NCI-H510A (cell line): ENCODE results near the gene NTRK3.

ENCODE experiments used
- DNase-seq: peaks from one replicate; lab custom pipeline; 2025; lab: John Stamatoyannopoulos, UW

NTRK3 gene

DNA sequence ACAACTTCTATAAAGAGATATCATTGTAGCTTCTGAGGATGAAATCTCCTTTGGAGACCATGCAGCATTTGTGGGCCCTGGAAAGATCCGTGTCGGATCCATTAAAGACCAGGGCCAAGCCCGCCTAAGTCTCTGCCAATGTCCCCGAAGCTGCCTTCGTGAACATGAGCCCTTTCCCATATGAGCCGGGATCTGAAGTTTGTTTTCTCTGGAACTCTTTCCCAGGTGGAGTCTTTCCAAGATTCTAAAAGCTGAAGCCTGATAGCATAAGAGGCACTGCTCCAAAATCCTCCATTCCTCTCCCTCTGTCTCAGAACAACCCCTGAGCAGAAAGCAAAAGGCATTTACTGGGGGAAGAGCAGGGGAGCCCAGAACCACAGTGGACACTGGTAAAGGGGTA, 274.6 kb downstream of the NTRK3 start:
- DNase-seq = no peak

DNA sequence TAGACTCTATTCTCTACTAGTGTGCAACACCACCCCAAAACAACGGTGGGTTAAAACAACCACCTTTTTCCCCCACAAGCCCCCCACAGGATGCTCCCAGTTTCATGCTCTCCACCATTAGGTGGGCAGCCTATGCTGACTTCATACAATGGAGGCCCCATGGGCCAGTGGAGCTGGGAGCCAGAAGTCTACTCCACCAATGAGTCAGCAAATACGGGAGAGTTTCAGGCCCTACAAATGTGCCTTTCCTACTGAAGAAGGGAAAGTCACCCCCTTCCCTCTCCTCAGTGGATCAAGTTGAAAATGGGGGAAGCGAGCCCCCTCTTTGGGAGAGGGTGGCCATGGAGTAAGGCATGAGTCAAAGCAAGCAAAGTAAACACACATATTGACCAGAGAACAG, 278.6 kb downstream of the NTRK3 start:
- no peak for DNase-seq

DNA sequence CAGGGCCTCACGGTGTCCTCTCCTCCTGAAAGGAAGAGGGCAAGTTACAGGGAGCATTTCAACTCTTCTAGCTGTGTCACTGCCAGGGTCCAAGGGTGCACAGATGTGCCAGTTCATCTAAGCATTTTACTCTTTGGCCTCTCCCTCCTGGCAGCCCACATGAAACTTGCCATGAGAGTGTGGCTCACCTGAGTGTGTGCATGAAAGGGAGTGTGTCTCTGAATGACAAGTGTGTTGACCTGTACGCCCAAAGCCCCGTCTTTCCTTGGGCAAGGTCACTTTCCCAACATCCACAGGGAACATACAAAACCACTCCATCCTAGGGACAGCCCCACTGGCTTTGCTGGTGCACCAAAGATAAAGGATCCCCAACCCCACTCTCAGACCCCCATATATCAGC, 280.0 kb downstream of the NTRK3 start:
- no peak for DNase-seq

DNA sequence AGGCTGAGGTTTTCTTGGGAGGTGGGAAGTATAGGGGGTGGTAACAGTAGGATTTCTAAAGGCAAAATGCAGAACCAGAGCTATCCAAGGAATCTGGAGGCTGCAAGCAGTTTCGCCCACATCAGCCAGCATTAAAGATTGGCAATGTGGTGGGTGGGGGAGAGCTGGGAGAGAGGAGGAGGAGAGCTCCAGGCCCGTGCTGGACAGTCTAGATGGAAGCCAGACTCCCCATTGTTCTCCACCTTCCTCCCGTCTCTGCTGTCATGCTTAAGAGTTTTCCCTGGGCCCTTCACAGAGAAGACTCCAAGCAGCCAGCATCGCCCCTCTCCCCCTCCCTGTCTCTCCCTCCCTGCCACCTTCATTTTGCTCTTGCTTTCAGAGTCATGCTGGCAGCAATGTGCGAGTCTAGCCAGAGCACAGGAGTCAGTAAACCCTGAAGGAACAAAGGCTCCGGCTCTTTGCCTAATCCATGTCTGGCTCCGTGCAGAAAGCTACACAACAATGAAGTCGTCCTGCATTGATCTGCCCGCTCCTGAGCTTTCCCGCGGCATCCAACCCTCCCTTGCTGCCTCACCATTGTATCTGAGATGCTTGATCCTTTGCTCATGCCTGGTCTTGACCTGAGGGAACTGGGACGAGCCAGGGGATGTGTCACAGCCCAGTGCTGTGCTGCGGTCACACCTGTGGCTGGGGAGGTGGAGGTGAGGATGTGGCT, 282.9 kb downstream of the NTRK3 start:
- no peak for DNase-seq

DNA sequence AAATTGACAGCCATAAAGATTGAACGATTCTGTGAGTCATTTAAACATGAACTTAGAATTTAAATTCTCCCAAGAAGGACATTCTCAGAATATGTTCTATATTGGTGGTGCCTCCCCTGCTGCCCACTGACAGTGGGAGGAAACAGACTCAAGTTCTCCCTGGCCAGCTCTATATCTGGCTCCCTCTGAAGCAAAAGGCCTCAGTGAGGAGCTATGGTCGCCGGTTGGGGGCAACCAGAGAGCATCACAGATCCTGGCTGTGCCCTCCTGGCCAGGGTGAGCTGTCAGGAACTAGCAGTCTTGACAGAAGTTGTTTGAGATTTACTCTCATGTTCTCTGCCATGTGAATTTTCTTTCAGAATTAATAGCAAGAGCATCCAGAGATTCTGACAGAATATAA, 285.5 kb downstream of the NTRK3 start:
- no peak for DNase-seq

DNA sequence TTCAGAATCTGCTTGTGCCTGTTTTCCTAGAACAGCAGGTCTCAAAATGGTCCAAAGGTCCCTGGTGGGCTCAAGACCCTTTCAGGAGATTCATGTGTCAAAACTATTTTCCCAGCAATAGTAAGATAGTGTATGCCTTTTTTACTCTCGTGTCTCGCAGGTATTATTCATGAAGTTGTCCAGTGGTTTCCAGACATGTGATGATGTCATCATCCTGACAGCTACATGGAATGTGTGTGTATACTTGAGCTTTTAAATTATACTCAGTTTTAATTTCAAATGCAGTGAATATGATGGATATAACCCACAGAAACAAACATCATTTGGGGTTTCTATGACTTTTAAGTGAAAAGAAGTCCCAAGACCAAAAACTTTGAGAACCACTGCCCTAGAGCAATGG, 288.6 kb downstream of the NTRK3 start:
- DNase-seq = no peak

DNA sequence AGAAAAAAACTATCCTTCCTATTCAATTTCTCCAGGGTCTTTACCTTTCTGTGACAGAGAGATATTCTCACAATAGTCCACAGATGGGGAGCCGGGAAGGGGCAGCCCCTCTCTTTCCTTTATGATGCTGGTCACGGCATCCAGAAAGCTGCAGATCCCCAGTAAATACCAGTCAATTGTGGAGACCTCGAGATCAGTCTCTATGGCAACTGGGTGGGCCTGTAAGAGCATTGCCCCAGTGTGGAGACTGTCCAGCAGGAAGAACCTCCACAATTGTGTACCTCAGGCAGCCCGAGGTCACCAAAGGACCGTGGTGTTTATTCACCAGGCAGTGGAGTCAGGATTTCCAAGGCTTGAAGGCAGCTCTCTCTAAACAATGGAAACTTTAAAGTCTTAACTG, 291.2 kb downstream of the NTRK3 start:
- DNase-seq = no peak

DNA sequence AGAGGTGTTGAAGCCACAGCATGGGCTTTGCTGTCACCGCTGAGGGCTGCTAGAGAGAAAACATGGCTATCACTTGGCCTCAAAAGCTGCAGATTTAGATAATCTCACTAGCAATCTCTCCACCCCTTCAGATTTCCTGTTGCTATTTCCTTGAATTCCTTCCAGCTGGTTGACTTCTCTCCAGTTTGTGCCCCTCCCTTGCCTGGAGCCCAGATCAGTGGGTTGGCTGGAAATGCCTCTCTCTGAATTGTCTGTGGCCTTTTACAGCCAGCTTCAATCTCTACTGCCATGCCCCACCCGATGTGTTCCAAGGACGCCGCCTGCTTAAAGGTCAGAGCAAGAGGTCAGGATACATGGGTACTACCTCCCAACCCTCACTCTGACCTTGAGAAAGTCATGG, 294.1 kb downstream of the NTRK3 start:
- DNase-seq = no peak

DNA sequence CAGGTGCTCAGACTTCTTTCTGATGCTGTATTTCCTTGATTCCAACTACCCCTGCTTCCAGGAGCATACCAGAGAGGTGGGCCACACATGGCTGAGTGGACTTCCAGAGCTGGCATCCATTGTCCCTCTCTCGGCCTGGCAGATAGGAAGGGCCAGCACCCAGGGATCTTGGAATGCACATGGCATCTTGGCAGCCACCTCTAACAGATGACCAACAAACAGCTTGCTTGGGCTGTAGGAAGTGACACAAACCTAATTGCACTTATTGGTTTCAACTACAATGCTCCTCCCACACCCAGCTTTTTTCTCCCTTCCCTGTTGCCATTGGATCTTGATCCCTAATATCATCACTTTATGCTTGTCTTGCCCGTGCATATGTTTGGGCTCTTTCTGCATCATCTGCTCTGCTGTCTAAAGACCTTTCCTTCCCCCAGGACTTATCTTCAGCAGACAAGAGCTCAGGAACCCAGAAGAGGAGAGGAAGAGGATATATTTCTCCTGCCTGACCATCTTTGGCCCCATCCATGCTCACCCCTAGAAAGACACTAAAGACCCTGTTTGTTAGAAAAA, 294.6 kb downstream of the NTRK3 start:
- no peak for DNase-seq

DNA sequence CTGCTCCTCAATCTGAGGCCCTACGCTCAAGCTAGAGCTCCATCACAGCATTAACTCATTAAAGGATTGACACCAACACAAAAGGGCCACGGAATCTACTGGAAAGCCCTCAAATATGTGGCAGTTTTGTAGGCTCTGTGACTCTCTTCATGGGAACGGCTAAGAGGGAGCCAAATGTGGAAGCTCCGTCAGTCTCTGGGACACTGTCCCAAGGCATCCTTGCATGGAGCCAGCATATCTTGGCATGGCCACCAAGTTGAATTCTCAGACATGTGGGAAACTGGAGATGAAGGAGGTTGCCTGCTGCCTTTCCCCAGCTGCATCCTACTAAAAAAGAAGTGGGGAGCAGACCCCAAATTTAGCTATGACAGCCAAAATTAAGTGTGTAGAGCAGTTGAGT, 296.9 kb downstream of the NTRK3 start:
- no peak for DNase-seq

DNA sequence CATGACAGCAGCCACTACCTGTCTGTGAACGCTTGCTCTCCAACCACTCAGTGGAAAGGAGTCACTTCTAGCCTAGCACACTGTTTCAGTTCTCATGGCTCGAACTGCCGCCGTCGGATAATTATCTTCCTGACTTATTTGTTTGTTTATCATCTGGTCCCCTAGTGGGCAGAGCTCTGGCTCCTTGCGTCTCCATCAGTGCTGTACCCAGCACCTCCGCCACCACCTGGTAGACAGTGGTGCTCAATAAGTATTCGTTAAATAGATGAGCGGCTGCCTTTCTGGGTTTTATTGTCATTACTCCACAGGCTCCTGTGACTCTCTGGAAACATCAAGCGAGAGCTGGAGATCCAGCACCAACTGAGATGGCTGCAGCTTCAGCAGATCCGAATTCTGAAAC, 297.5 kb downstream of the NTRK3 start:
- DNase-seq = no peak

DNA sequence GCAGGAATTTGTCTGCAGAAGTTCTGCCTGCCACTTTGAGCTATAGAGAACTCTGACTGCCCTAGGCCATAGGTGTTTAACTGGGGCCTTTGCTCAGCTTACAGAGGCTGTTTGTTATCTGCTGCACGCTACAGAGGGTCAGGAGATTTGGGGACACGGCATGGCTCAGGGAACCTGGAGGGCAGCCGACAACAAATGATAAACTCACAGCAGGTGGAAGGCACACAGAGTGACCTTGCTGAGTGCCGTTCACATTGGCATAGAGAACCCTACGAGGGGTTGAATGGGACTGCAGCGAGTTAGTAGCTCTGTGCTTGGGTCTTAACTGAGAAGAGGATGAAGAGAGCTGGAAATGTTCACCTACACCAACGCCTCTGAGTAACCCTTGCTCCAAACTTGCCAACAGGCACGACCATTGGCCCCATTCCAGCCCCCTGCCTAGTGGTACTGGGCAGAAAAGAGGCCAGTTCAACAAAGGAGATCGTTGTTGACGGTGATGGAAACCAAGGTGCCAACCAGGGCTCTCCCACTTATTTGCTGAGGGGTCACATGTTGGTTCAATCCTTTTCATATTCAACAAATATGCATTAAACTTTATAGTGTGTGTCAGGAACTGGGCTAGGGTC, 301.1 kb downstream of the NTRK3 start:
- DNase-seq = no peak

DNA sequence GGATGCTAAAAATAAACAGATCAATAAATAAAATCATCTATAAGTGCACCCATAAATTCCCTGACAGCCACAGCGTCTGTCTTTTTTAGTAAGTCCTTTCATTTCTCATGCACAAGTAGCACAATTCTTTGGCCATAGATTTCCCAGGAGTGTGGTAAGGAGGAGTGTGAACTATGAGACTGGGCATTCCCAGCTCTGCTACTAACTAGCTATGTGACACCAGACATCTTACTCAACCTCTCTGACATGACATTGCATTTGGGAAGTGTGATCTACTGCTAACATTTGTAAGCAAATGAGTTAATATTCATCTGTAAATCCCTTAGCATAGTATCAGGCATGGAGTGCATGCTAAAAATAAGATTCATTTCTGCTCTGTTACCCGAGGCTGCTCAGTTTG, 301.7 kb downstream of the NTRK3 start:
- DNase-seq = no peak

DNA sequence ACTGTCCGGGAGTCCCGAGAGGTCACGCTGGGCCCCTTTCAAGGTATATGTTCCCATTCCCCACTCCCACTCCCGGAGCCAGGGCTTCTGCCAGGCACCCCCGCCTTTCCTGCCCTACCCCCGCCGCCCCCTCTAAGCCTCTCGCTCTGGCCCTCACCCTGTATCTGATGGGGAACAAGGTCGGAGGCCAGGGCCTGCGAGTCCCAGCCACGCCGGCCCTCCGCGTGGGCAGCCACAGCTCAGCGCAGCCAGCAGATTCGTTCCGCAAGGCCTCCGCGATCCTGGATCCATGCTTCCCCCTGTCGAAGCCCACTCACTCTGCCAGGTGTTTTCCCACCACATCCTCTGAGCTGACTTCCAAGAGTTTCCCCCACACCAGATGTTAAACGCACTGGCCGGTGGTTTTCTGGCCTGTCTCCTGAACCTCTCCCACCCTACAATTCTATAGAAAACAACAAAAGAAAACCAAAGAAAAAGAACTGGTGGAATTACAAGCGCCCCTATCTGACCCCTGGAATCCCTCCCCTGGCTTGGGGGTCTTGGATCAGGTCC, 303.7 kb downstream of the NTRK3 start:
- DNase-seq = no peak

DNA sequence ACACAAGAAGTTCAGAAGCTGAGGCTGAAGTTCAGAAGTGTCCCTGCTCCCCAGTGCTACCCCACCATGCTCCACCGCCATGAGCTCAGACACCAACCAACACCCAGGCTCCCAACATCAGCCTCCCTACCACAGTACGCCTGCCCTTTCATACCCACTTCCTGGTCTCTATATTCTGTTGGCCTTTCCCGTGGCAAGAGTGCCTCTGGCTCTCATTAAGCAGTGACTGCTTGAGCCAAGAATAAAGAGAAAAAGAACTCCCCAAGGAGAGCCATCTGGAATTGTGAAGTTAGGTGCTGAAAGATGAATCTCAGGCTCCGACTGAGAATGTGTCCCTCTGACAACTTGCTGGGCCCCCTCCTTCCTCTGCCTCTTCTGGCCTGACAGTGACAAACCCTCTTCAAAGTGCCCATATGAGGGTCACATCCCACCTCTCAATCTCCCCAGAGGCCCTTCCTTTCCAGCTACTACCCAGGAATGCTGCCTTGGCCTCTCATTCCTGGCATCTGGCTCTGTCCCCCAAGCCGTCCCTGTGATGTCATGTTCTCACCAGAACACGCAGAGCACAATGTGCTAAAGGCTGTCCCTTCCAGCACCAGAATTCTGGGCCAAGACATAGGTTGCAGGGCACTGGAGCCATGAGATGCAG, 306.8 kb downstream of the NTRK3 start:
- DNase-seq = no peak

DNA sequence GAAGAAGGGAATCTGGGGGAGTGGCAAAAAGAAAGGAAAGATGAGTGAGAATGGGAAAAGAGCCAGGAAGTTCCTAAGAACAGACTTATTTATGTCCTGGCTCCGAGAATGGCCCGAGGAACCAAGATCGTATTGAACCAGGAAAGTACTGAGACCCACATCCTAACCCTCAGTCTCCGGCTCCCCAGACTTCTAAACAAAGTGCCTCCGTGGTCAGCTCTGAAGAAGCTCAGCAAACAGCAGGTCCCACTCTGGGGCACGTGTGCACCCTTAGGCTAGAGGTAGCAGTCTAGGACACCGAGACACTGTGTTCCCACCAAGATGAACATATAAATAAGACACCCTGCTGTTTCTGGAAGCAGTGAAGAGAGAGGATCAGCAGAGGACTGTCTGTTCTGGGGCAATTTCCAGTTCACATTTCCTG, 307.4 kb downstream of the NTRK3 start:
- DNase-seq = no peak

DNA sequence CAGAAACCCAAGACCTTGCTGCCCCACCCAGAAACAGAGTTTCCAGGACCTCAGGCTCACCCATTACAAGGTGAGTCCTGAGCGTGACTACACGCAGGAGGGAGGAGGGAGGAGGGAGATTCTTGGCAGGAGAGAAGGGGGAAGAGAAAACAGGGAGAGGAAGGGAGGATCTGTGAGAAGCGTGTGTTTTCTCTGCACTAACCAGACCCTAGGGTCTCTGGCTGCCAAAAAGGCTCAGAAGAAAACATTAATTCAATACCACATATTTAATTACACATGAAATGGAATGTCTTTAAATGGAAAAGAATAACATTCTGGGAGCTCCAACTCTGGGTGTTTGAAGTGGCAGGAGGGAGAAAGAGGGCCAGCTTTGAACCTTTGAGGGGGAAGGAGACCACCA, 309.0 kb downstream of the NTRK3 start:
- DNase-seq = no peak

DNA sequence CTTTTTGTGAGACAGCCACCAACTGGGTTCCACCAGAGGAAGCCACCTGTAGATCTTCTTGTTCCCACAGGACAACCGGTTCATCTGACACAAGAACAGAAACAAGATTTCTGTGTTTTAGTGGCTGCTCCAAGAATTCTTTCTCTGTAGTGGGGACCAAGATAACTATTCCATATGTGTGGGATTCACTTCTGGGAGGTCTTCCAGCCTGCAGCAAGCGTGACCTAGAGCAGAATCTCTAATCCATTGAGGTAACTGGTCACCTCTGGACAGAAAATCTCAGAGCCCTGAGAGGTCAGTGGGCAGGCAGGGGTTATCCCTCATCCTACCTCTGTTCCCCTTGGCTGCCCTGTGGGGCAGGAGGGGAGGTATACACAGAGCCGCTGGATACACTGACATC, 311.3 kb downstream of the NTRK3 start:
- DNase-seq = no peak

DNA sequence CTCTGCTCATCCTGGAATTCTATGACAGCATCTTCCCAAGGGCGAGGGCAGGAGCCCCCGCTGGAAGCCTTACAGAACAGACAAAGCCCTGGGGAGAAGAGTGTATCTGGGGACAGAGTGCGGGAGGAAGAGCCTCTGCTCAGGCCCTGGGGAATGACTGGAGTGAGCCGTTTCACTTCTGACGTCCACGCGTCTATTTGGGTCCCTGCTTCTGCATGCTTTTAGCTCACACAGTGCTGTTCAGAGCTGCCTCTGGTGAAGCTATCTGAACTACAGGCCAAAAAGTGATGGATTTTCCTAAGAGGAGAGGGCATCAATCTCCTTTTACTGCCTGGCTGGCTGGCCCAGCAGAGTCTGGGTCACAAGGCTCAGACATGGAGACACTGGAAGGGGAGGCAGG, 311.8 kb downstream of the NTRK3 start:
- no peak for DNase-seq

DNA sequence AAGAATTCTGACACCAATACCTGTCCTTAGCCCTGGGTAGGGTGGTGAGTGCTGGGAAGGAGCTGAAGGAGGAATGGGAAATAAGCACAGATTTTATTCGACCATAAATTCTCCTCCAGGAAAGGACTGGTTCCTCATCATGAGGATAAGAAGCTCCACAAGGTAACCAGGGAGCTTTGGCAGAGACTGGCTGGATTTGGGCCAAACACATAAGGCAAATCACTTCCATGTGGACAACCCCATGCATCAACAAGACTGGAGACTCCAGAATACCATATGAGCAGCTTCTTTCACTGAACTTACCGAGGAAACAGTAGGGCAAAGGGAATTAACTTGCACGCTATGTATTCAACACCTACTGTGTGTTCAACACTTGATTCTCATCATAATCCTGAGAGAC, 312.5 kb downstream of the NTRK3 start:
- no peak for DNase-seq

DNA sequence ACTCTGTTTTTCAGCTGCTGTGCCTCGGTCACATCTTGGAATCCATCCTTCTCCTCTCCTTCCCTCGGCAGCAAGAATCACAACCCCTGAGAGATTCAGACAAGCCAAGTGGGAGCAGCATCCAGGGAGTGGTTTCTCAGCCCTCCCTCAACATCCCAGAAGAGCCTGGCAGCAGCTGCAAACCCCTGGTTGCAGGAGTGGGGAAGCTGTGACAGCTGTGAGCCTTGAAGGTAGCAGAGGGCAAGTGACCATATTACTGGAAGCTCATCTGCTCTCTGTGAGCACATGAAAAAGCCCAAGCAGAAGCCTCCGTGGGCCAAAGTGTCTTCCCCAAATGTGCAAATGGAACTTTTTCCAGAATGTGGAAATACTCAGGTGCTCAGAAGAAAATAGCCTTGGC, 312.9 kb downstream of the NTRK3 start:
- no peak for DNase-seq

DNA sequence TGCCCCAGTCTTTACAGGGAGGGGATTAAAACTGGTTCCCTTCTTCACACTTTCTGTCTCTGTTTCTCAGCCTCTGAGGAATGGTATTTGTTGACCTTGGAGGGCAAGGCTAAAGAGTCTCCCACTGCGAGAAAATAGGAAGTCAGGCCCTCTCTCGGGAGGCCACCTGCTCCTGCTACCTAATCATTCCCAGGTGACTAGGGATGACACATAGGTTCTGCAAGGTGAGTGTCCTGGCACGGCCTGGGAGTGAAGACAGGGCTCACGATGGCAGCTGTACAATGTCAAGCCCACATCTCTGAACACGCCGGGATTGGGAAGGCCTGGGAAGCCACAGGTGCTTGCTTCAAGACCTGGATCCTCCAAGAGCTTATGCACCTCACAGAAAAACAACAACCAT, 314.2 kb downstream of the NTRK3 start:
- no peak for DNase-seq

DNA sequence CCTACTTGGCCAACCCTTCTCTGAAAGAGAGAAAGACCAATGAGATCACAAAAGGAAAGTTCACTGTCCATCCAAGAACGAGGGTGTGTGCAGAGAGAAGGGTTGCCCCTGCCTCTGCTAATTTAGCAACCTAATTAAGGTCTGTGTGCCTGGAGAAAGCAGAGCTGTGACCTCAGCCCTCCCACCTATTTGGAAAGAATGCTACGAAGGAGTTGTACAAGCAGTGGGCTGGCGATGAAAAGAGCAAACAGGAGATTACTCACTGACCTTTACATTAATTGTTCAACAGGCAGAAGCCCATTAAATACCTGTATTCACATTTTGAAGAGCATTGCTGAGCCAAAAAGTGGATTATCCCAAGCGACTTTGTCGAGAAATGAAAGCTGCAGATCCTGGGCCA, 314.9 kb downstream of the NTRK3 start:
- DNase-seq = no peak
